Activated gamma-delta T cell (primary cell): ENCODE data around the gene SLC22A15.
"Not testable (repeated sequence)": the region's sequence is repeated elsewhere in the genome, so short reads cannot be mapped to it uniquely, and the experiment has no call there.

ENCODE experiments used
- DNase-seq: peaks from one replicate; lab custom pipeline; 2025; lab: John Stamatoyannopoulos, UW
- total RNA-seq, 2 donors: gene quantifications; one replicate each; lab custom pipeline; 2026; lab: John Stamatoyannopoulos, UW

SLC22A15 gene
- 2.5 to 3.2 reads per million in 2 donors for total RNA-seq

DNA sequence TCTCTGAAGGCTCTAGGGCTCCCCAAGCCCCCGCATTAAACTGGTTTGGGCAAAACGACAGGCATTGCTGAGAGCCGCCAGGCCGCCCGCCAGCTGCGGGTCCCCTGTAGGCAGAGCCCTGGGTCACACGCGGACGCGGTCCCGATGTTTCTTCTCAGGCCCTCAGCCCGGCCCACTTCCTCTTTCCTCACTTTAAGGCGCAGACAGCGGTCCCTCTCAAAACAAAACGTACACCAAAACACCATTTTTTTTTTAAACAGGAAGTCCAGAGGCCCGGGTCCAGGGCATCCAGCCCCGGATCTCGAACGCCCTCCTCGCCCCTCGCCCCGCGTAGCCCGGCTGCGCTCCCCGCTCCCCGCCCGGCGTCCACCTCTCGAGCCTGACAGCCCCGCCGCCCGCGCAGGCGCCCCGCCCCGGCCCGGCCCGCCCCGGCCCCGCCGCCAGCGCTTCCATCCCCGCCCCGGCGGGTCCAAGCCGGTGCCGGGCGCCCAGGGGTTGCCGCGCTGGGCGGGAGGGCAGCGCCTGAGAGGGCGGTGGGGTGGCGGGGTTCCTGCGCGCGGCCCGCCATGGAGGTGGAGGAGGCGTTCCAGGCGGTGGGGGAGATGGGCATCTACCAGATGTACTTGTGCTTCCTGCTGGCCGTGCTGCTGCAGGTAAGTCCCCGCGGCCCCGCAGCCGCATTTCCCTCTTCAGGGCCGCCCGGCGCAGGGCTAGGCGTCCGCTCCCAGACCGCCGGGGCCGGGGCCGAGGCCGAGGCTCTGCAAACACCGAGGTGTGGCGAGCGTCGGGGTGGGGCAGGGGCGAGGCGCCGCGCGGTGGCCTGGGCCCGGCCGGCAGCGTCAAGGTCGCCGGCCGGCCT is at the start of gene SLC22A15:
Gene SLC22A15, plus strand, starts transcription at position 452 of the 859 bp plus-strand sequence. Its CDS starts 115 bp downstream, at position 567.
- no peak for DNase-seq

- DNase-seq, result no peak
These were observed 48.3 kb upstream of the SLC22A15 start for GRCh38 chr1:115927971-115928370.

- DNase-seq, result no peak
These were observed 46.4 kb upstream of the SLC22A15 start for GRCh38 chr1:115929881-115930280.

DNA sequence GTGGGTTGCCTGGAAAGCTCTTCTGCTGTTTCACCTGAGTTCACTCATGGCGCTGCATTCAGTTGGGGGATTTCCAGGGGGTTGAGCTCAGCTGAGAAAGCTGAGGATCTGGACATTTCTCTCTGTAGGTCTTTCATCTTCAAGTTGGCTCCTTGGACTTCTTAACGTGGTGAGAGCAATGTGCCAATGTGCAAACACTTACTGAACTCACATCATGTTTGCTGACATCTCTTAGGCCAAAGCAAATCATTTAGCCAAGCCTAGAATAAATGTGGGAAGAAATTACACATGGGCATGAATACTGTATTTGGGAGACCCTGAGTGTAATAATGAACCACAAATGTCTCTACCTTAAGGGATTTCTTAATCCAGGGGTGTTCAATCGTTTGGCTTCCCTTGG is 42.7 kb upstream of the SLC22A15 start:
- no peak for DNase-seq

- no peak for DNase-seq
These were observed 36.9 kb upstream of the SLC22A15 start for GRCh38 chr1:115939455-115939854.

GRCh38 chr1:115946116-115946515 is 30.2 kb upstream of the SLC22A15 start:
- no peak for DNase-seq

DNA sequence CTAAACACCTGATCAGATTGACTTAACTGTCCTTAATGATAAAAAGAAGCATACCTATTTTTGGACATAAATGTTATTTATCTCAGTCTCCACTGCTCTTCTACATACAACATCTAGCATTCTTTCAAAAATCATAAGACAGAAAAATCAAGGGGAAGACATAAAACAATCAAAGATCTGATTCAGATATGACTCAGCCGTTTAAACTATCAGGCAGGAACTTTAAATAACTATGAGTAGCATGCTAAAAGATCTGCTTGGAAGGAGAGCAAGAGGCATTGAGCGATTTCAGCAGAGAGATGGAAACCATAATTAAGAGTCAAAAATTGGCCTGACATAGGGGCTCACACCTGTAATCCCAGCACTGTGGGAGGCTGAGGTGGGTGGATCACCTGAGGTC is 27.2 kb upstream of the SLC22A15 start:
- DNase-seq, result no peak

DNA sequence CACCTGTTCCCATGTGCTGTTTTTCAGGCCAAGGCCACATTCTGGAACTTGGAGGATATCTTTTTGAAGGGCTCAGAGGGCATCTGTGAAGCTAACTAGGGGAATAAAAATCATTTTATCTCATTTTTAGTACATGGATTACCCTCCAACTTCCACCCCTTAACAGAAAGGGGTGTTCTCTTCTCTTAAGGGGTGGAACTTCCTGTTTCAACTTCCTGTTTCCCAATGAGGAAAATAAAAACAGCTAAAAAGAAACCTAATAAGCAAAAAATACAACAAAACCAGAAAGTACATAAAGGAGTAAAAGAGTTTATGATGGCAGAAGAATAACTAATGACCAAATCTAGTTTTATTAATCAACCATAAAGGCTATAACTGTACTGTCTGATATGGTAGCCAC is 24.8 kb upstream of the SLC22A15 start:
- DNase-seq, result no peak

- DNase-seq, result no peak
These were observed 23.8 kb upstream of the SLC22A15 start for GRCh38 chr1:115952547-115952946.

- no peak for DNase-seq
These were observed 23.1 kb upstream of the SLC22A15 start for GRCh38 chr1:115953180-115953579.

DNA sequence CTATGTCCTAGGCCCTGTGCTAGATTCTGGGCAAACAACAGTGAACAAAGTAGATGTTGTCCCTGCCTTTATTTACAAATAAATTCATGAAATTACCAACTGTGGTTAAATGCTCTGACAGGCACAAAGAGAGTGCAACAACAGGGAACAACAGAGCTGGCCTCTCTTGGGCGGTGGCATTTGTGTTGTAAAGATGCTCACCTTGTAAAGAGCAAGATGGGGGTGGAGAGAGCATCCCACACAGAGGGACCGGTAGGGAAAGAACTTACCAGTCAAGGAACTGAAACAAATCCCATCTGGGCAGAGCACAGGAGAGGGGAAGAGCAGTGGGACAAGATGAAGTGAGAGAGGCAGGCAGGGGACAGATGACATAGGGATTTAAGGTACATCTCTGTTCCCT is 21.6 kb upstream of the SLC22A15 start:
- no peak for DNase-seq

GRCh38 chr1:115955228-115955627 is 21.1 kb upstream of the SLC22A15 start:
- no peak for DNase-seq

GRCh38 chr1:115958866-115959265 is 17.4 kb upstream of the SLC22A15 start:
- DNase-seq, result no peak

- no peak for DNase-seq
These were observed 6.8 kb upstream of the SLC22A15 start for GRCh38 chr1:115969509-115969908.

DNA sequence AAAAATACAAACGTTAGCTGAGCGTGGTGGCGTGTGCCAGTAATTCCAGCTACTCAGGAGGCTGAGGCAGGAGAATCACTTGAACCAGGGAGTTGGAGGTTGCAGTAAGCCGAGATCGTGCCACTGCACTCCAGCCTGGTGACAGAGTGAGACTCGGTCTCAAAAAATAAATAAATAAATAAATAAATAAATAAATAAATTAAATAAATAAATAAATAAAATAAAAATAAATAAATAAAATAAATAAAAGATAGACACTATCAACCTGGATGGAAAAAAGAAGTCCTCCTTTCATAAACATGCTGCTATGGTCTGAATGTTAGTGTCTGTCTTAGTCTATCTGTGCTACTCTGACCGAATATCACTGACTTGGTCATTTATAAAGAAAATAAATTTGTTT is 4.5 kb upstream of the SLC22A15 start:
- not testable (repeated sequence) for DNase-seq

GRCh38 chr1:115973154-115973553 is 3.2 kb upstream of the SLC22A15 start:
- no peak for DNase-seq

DNA sequence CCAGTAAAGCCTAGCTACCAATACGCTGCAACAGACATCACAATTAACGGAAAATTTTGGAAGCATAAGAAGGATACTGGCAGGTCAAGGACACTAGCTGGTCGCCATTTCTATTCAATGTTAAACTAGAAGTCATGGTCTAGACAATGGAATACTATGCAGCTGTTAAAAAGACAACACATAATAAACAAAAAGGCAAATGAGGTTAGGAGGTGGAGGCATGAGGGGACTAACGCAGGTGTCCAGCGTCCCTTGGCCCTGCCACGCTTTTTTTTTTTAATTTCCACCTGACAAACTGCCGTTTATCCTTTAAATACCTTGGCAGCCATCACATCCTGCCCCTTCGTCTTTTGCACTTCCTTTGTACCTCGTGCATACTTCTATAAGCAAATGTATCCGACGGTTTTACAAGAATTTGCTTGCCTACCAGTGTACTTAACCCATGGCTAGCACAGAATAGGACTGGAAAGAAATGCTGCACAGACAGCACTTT is 698 bp upstream of the SLC22A15 start:
- no peak for DNase-seq

DNA sequence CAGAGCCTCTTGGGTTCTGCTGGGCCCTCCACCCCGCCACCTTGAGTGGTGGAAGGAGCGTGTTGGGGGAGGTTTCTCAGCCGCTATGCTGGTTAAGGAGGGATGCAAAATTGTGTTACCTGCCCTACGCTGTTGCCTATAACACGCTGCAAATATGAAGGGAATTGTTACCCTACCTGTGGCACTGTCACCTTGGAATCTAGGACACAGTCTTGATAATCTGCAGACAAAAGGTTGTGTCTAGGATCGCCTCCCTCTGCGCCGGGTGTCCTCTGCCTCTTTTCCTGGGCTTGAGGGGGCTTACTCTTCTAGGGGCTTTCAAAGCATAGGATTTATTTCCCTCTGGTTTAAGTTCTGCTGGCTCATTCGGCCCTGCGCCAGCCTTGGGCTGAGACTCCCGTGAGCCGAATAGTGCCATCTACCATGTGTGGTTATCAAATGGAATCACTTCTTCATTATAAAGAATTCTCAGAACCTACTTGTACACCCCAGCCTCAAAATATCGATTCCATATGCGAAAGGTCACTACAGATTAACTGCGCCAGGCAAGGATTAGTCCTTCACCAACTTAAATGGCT is 697 bp downstream of the SLC22A15 start:
- no peak for DNase-seq

DNA sequence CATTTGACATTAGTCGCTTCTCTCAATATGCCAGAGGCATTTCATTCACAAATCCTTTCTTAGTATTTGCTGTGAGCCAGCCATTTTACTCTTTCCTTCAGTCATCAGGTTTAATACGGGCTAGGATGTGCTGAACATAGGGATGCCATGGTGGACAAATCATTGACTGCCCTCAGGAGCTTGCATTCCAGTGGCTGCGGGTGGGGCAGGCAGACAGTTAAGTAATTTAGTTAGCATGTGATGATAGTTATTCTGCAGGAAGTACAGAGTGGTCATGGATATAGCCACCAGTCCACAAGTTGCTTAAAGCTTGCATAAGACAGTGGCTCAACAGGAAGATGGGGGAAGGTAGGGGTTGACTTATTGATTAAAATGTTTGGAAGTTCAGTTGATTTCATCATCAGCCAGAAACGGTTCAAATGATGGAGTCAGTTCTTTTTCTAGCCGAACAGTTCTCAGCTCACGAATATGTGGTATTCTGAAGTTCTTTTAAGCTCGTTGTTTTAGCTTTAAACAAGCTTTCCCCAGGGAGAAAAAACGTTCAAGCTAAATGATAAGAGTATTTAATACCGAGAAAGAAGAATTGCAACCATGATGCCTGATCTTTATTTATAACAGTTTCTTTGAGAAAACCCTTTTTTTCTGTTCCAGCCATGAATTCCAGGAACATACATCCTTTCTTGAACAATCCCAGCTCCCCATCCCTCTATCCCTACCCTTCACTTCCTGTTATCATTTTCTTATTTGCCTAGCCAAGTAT is 1.4 kb downstream of the SLC22A15 start:
- DNase-seq, result no peak

DNA sequence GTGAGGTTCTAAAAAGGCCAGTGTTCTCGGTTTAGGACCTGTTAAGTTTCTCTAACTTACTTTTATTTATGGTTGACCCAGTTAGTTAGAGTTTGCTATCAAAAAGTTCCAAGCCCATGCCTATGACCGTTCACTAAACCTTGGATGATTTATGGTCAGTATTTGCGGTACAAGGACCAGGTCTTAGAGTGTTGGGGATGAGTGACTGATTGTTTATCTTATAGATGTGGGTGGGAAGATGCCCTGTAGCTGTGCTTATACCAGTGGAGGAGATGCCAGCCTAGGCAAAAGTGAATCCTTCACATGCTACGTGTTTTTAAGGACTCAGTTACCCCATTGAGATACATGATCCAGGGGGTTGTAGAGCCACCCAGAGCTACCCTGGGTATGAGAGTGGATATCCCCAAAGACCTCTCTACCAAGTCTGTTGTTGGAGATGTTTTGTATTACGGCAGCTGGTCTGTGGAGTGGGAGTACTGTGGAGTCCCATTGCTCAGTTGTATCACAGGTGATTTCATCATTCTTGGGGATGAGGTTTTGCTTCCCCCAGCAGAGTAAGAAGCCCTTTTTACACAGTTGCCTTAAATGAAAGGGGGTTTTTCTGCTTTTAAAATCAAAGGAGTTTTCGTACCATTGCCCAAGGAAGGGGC is 2.1 kb downstream of the SLC22A15 start:
- no peak for DNase-seq

- DNase-seq, result no peak
These were observed 3.8 kb downstream of the SLC22A15 start for GRCh38 chr1:115980156-115980555.
